Globus pallidus (tissue), 1 donor: ENCODE results near the gene MAPK7.

Source experiments
- DNase-seq: peaks from one replicate; pipeline ENCODE4 v3.0.0-alpha.2; 2015; ENCODE audit warnings: low spot score

MAPK7 gene

DNA sequence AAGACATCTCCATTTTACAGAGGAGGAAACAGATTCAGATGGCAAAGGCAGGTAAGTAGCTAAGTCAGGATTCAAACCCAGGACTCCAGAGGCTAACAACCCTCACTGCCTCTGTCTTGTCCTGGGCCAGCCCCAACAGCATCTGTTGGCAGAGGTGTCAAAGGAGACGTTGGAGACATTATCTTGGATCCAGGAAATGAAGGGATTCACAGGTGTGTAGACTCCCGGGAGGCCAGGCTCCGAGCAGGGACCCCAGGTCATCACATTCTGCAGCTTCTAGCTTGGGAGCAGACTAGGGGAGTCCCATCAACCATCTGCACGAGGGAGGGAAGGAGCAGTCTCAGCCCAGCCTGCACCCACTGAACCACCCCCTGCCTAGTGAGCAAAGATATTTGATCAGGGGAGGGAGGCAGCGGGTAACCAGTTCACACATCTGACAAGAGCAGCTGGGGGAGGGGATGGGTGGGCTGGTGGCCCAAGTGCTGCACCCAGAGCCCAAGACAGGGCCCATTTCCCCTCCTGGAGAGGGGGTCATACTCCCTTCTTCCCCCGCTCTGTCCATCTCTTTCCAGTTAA lies 14.8 kb upstream of the MAPK7 start:
- no peak for DNase-seq

GRCh38 chr17:19364699-19365498 lies 13.4 kb upstream of the MAPK7 start:
- DNase-seq: no peak

GRCh38 chr17:19365499-19365817 lies 12.8 kb upstream of the MAPK7 start:
- DNase-seq: no peak

DNA sequence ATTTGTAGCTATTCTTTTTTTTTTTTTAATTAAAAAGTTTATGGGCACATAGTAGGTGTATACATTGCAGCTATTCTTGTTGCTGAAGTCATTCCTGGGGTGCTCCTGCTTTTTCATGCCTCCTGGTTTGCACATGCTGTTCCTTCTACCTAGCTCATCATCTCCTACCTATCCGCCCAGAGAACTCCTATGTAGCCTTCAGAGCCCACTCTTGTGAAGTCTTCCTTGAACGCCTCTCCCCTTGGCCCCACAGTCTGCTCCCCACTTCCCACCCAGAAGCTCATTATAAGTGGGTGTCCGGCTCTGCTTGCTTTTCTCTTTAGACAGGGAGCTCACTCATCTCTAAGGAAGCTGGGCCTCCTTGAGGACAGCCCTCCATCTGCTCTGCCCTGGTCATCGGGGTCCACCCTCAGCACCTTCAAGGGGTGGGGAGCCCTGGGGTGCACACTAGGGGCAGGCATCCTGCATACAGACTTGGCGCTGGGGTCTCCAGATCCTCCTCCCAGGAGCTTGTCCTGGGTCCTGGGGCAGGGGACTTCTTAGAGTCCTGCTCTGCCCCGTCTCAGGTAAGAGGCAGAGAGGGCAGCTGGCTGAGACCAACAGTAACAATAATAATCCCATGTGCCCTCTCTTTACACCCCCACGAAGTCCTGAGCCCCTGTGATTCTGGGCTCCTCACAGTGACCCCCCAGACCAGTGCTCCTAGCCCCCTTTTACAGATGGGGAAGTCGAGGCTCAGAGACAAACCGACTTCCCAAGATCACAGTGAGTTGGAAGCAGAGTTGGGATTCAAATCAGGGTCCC lies 12.3 kb upstream of the MAPK7 start:
- no peak for DNase-seq

DNA sequence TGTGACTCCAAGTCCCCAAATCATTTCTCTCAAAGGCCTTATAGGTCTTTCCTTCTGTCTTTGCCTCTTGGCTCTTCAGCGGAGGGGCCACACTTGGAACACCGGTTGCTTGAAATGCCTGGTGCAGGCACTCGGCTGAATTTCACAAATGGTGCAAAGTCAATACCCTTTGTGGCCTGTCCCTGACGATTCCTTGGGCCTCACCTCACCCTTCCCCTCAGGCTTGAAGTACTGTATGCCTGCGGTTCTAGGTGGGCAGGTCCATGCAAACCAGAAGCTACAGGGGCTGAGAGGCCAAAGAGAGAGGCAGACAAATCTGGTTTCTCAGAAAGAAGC lies 11.7 kb upstream of the MAPK7 start:
- DNase-seq: no peak

DNA sequence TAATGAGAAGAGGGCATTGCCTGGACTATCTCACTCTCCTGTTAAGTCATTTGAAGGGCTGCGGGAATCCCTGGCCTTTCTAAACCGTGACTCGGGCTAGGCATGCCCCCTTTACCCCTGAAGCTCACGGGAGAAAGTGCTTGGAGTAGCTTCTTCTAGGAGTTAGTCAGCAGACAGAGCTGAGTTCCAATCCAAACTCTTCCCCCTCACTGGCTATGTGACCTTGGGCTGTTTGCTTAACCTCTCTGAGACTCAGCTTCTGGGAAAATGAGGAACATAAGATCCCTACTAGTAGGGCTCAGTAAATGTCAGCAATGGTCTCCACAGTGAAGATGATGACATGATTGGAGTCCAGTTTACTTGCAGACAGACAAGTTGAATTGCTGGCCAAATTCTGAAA lies 10.1 kb upstream of the MAPK7 start:
- DNase-seq: no peak

DNA sequence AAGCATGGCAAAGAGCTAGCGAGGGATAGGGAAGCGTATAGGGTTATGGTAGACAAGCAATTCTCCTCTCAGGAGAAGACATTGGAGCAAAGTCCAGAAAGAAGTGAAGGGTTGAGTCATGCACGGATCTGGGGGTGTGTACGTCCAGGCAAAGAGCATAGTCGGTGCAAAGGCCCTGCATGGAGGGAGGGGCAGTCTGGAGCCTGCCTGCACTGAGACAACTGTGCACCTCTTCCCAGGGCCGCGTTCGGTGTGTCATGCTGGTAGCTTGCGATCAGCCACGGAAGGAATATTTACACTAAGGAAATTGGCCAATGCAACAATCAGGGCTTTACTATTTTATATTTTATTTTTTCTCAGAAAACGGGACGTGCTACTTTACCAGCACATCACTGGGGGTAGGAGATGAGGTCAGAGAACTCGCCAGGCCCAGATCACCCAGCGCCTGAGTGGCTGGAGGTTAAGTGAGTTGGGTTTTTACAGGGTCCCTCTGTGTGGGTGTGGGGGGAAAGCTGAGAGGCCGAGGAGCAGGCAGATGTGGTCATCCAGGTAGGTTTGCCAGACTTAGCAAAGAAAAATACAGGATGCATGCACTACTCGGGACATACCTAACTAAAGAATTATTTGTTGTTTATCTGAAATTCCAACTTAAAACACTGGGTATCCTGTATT lies 9.1 kb upstream of the MAPK7 start:
- no peak for DNase-seq

- no peak for DNase-seq
These were observed 8.3 kb upstream of the MAPK7 start for GRCh38 chr17:19369846-19370492.

DNA sequence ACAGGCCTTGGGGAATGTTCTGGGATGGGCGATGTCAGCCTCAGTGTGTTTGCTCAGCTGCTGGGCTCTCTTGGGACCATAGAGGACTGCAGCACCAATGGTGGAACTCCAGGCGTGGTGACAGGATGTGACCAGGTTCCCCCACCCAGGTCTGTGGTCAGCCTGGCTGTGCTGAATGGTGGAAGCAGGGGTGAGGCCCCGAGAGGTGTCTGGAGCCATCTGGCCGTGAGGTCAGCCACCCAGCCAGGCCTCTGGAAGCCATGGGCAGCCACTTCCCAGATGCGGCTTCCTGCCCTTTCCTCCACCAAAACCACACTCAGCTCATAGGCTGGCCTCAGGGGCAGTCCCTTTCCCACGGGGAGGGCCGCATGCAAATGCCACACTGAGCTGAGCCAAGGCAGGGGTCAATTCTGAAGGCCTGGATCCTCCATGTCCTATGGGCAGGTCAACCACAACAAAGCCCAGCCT lies 7.8 kb upstream of the MAPK7 start:
- DNase-seq: no peak

- DNase-seq: no peak
These were observed 6.9 kb upstream of the MAPK7 start for GRCh38 chr17:19371259-19372010.

DNA sequence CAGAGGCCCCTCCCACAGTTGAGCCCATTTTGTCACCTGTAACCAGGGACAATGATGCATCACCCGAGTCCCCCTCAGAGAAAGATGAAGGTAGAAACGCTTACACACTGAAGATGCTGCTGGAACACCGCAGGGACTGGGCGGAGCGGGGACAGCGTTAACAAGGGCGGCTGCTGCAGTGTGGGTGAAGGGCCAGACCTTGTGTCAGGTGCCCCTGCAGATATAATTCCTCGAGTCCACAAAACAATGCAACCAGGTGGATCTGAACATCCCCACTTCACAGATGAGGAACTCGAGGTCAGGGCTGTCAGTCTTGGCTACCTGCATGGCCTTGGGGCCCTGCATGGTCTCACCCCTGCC lies 6.3 kb upstream of the MAPK7 start:
- no peak for DNase-seq

DNA sequence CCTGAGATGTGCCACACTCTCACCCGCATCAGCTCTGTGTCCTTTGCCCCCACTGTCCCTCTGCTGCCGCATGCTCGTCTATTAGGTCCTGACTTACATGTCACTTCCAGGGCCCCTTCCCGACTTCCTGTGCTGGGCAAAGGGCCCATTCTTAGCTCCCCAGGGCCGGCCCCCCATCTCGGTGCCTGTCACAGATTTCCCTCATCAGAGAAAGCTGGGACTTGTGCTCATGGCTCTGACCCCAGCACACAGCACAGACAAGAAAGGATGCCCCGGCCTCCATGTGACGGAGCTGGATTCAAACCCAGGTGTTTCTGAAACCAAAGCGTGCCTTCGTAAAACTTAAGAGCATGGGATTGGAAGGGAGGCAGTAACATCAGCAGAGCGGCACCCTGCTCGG lies 5.9 kb upstream of the MAPK7 start:
- DNase-seq: no peak

- DNase-seq: no peak
These were observed 5.3 kb upstream of the MAPK7 start for GRCh38 chr17:19372866-19373504.

- no peak for DNase-seq
These were observed 4.2 kb upstream of the MAPK7 start for GRCh38 chr17:19374136-19374535.

- DNase-seq: no peak
These were observed 2.6 kb upstream of the MAPK7 start for GRCh38 chr17:19375732-19376131.

GRCh38 chr17:19376811-19377210 lies 1.5 kb upstream of the MAPK7 start:
- DNase-seq: no peak

DNA sequence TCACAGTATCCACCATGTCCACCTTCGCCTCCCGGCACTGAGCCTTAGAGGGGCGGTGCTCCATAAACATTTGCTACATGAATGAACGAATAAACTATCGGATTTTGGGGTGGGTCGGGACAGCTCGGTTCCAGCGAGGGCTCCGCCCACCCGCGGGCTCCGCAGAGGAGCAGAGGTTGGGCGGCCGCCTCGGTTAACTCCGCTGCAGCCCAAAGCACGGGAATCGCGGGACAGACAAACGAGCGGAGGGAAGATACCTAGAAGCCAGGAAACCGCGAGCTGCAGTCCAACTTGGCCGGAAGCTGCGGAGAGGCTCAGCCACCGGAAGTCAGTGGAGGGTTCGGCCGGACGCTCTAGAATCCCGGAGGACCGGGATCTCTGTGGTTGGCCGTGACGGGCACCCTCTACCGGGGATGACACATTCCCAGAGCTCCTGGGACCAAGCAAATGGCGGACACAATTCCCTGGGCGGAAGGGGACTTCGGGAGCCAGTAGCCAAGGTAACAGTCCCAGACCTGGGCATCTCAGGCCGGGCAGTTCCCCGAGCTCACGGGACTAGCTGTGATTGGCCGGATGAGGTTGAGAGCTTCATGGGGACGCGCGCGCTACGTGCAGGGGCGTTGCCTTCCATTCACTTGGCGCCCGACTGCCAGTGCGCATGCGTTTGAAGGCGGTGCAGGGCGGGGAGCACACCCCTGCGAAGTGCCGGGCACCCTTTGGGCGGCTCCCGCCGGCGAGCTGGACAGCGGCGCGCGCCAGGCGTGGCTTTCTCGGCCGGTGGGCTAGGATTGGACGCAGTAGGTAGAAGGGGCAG lies 489 bp upstream of the MAPK7 start:
- peak; percentile 99 for DNase-seq

DNA sequence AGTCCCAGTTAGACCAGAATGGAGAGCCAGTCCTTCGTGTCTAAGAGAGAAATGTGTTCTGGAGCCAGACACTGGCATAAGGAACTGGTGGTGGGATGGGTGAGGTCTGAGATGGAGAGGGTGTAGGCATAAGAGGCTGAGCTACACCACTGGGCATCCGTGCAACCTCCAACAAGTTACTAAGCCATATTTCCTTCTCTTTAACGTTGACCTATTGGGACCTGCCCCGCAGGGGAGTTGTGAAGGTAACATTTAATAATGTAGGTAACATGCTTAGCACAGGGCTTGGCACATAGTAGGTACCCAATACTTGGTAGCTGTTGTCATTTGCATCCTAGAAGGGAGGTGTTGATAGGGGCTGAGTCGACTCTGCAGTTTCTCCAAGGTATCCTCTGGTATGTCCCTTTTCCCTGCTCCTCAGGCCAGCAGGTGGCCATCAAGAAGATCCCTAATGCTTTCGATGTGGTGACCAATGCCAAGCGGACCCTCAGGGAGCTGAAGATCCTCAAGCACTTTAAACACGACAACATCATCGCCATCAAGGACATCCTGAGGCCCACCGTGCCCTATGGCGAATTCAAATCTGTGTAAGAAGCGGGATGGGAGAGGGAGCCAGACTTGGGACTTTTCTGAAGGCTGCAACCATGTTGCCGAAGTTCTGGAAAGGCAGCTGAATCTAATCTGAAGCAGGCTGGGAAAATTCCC lies 1.2 kb downstream of the MAPK7 start:
- DNase-seq: no peak

GRCh38 chr17:19380481-19381301 lies 2.4 kb downstream of the MAPK7 start:
- DNase-seq: no peak
